Keratinocyte (primary cell): ENCODE results near the gene NEUROD2. TPM values are rescaled to one million over a fixed set of nuclear protein-coding genes. Genes with fewer than 3 reads are reported as not detected.
"Not testable (repeated sequence)": the region's sequence is repeated elsewhere in the genome, so short reads cannot be mapped to it uniquely, and the experiment has no call there.

Source experiments
- DNase-seq: peaks from one replicate; pipeline ENCODE4 v3.0.0-alpha.2; 2011; ENCODE audit warnings: low read depth, missing footprints, low spot score
- FAIRE-seq: peaks from 2 replicates; lab custom pipeline; 2011; peaks lifted over from hg19 to GRCh38; lab: Jason Lieb, UNC
- H2AFZ ChIP-seq: 2 replicates; pipeline ENCODE4 v1.6.0; 2012; ENCODE audit warnings: low read length, control low read depth, inconsistent platforms; ENCODE audit not compliant: control insufficient read depth
- H3K27ac ChIP-seq: 2 replicates; pipeline ENCODE4 v1.5.1; 2011; ENCODE audit warnings: low read length; ENCODE audit not compliant: control insufficient read depth, insufficient read depth
- H3K27me3 ChIP-seq: 3 replicates; pipeline ENCODE4 v1.6.0; 2011; ENCODE audit warnings: low read length; ENCODE audit not compliant: control insufficient read depth, insufficient read depth; ENCODE audit errors: extremely low read depth
- H3K36me3 ChIP-seq, 2 experiments: 2 replicates in 1 of 2; 3 replicates in 1 of 2; pipeline ENCODE4 v1.5.1; 2011; ENCODE audit warnings: low read length in 2 of 2, mild to moderate bottlenecking in 1 of 2; ENCODE audit not compliant: control insufficient read depth in 2 of 2, insufficient read depth in 2 of 2; ENCODE audit errors: extremely low read depth in 1 of 2
- H3K4me1 ChIP-seq: 3 replicates; pipeline ENCODE4 v1.5.1; 2011; ENCODE audit warnings: low read length; ENCODE audit not compliant: control insufficient read depth, insufficient read depth; ENCODE audit errors: extremely low read depth
- H3K4me2 ChIP-seq: 3 replicates; pipeline ENCODE4 v1.6.0; 2011; ENCODE audit warnings: low read depth, low read length; ENCODE audit not compliant: control insufficient read depth, insufficient read depth; ENCODE audit errors: extremely low read depth
- H3K4me3 ChIP-seq, 3 experiments: fragments of 200-600 bp in 1 of 3; sonication (generic) in 1 of 3; 2 replicates in 2 of 3; 3 replicates in 1 of 3; pipeline ENCODE4 v1.5.1; 2011 to 2016; ENCODE audit warnings: low read length in 3 of 3, mild to moderate bottlenecking in 3 of 3, control low read depth in 2 of 3, inconsistent platforms in 1 of 3, low read depth in 1 of 3, mixed read lengths in 1 of 3, mixed run types in 1 of 3, moderate library complexity in 1 of 3; ENCODE audit not compliant: control insufficient read depth in 2 of 3, insufficient read depth in 2 of 3; ENCODE audit errors: extremely low read depth in 1 of 3
- H3K79me2 ChIP-seq: 2 replicates; pipeline ENCODE4 v1.6.0; 2012; ENCODE audit warnings: low read length; ENCODE audit not compliant: control insufficient read depth, insufficient read depth
- H3K9ac ChIP-seq: 3 replicates; pipeline ENCODE4 v1.6.0; 2011; ENCODE audit warnings: low read length; ENCODE audit not compliant: control insufficient read depth, insufficient read depth; ENCODE audit errors: extremely low read depth
- H3K9me1 ChIP-seq: 3 replicates; pipeline ENCODE4 v1.6.0; 2011; ENCODE audit warnings: low read length; ENCODE audit not compliant: control insufficient read depth, insufficient read depth; ENCODE audit errors: extremely low read depth
- H3K9me3 ChIP-seq: 2 replicates; pipeline ENCODE4 v1.5.1; 2012; ENCODE audit warnings: low read depth, low read length; ENCODE audit not compliant: control insufficient read depth
- H4K20me1 ChIP-seq: 3 replicates; pipeline ENCODE4 v1.6.0; 2011; ENCODE audit warnings: low read length; ENCODE audit not compliant: control insufficient read depth, insufficient read depth; ENCODE audit errors: extremely low read depth
- EZH2 ChIP-seq: IDR thresholded peaks from one replicate; pipeline ENCODE4 v1.6.1; 2012; ENCODE audit warnings: inconsistent platforms, mild to moderate bottlenecking, low read length, moderate library complexity
- dilution Hi-C: fragments of 300-500 bp; cut with MboI; formaldehyde crosslinking; loops from one replicate; pipeline ENCODE4 v1.7.0; 2020; ENCODE audit warnings: low sequenced_read_pairs; ENCODE audit not compliant: extremely low pct_ligation_motif_present
- polyA plus RNA-seq, 5 experiments: library from polyadenylated mRNA; depleted of rRNA in 3 of 5; stranded (reverse) in 3 of 5; stranded (forward) in 1 of 5; unstranded in 1 of 5; fragments of >200 nt; gene quantifications; 1 replicate in 1 of 5; 2 replicates in 3 of 5; 3 replicates in 1 of 5; pipeline versions ENCODE4 v1.2.1 to v1.2.3, GENCODE V29; 2011 to 2012; ENCODE audit warnings: missing spikeins in 2 of 5, low read depth in 1 of 5, low replicate concordance in 1 of 5
- TF ChIP-seq, protein P1 (sequence below), 3 experiments: IDR thresholded peaks in 1 of 3; conservative IDR thresholded peaks in 1 of 3; optimal IDR thresholded peaks in 1 of 3; 2 replicates in 2 of 3; 3 replicates in 1 of 3; pipeline versions ENCODE3 to v1.5.1; 2011; ENCODE audit warnings: low read length in 3 of 3, mild to moderate bottlenecking in 3 of 3, moderate library complexity in 2 of 3, control low read depth in 1 of 3, inconsistent platforms in 1 of 3; ENCODE audit not compliant: insufficient read depth in 2 of 3; ENCODE audit errors: extremely low read depth in 1 of 3

The NEUROD2 gene
- polyA plus RNA-seq, 1 donor (not counting 4 experiments of a cell fraction or from before 2014, with no cell fraction given): not detected

DNA sequence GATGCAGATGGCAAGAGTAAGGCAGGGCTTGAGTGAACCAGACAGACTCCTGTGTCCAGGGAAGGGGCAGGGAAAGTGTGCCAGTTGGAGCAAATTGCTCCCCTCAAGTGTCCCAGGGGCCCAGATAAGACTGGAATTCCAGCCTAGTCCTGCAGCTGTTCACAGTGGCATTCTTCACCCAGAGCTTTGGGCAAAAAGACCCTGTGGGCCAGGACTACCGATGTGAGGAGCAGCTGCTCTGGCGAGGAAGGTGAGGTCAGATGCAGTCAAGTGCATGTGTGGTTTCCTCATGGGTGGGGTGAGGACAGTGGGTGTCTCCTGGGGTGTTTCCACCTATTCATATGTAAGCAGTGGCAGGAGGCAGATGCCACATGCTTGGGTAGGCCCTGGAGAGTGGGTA is 14.3 kb downstream of the NEUROD2 start:
- TF ChIP-seq, protein P1, sequence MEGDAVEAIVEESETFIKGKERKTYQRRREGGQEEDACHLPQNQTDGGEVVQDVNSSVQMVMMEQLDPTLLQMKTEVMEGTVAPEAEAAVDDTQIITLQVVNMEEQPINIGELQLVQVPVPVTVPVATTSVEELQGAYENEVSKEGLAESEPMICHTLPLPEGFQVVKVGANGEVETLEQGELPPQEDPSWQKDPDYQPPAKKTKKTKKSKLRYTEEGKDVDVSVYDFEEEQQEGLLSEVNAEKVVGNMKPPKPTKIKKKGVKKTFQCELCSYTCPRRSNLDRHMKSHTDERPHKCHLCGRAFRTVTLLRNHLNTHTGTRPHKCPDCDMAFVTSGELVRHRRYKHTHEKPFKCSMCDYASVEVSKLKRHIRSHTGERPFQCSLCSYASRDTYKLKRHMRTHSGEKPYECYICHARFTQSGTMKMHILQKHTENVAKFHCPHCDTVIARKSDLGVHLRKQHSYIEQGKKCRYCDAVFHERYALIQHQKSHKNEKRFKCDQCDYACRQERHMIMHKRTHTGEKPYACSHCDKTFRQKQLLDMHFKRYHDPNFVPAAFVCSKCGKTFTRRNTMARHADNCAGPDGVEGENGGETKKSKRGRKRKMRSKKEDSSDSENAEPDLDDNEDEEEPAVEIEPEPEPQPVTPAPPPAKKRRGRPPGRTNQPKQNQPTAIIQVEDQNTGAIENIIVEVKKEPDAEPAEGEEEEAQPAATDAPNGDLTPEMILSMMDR (optimal IDR thresholded peaks at IDR 0.05 in 1 of 3, IDR thresholded peaks at IDR 0.05 in 1 of 3, conservative IDR thresholded peaks at IDR 0.05 in 1 of 3; ENCODE audit: extremely low read depth in 1 of 3, insufficient read depth in 2 of 3, low read length in 3 of 3): no peak
- TF ChIP-seq EZH2: no peak
- H3K27ac ChIP-seq: no peak overlapping the region
- no peak for DNase-seq
- peaks cover 59% of the 10 kb centered on the region for H3K27me3 ChIP-seq
- dilution Hi-C loops: no loop called here
- no peak overlapping the region for H3K9ac ChIP-seq
- no peak overlapping the region for H2AFZ ChIP-seq
- H3K4me2 ChIP-seq: no peak overlapping the region
- H3K9me3 ChIP-seq: no peaks in the 10 kb centered on the region
- no peaks in the 10 kb centered on the region for H3K36me3 ChIP-seq
- H3K79me2 ChIP-seq: no peaks in the 10 kb centered on the region
- FAIRE-seq: no peak
- H3K4me1 ChIP-seq: no peaks in the 10 kb centered on the region
- H4K20me1 ChIP-seq: peaks cover 6% of the 10 kb centered on the region
- H3K4me3 ChIP-seq: no peak overlapping the region
- H3K9me1 ChIP-seq: no peaks in the 10 kb centered on the region

DNA sequence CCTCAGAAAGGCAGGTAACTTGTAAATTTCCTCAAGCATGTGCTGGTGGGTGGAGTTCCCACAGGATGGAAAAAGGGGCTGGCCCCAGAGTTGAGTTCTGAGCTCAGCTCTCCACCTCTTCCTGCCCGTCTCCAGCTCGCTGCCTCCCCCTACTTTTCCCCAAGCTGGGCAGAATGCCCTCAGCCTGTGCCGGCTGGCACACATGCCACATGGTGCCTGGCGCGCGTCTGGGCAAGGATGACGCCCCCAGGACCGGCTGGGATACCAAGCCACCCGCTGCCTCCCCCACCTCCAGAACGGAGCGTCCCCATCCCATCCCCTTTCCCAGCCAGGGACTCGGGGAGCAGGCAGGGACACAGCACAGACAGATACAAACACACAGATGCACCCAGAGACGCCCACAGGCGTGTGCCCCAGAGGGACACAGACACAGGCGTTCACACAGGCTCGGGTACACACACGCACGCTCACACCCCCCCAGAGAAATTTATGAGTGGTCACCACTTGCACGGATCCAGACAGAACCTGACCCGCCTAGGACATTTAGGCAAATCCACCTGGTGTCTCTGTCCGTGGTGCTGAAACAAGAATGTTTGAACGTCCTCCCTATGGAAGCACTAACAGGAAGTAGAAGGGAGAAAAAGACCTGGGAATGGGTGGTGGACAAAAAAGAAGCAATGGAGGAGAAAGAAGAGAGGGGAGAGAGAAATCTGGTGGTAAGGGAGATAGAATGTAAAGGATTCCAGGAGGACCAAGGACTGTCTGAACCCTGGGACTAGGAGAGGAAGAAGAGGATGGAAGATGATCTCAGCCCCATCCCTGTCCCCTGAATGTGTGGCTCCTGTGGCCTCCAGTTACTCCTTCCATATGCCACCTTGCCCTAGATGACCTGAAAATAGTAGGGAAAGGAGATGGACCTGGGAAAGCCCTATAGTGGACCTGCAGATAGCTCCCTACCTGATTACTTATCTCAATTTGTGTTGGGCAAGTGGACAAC is 15.5 kb downstream of the NEUROD2 start:
- dilution Hi-C loops: no loop called here

DNA sequence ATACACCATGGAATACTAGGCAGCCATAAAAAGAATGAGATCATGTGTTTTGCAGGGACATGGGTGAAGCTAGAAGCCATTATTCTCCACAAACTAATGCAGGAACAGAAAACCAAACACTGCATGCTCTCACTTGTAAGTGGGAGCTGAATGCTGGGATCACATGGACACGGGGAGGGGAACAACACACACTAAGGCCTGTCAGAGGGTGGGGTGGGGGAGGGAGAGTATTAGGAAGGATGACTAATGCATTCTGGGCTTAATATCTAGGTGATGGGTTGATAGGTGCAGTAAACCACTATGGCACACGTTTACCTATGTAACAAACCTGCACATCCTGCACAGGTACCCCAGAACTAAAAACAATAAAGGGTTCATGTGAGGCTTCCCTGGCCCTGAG is 17.5 kb downstream of the NEUROD2 start:
- H3K4me2 ChIP-seq, H3K27ac ChIP-seq, H4K20me1 ChIP-seq, H3K36me3 ChIP-seq, H3K9ac ChIP-seq, H3K4me1 ChIP-seq, H3K9me1 ChIP-seq, H3K79me2 ChIP-seq, FAIRE-seq, H2AFZ ChIP-seq, dilution Hi-C loops, H3K9me3 ChIP-seq, DNase-seq, H3K4me3 ChIP-seq: not testable (repeated sequence)
- H3K27me3 ChIP-seq: peaks cover 27% of the 10 kb centered on the region

More for the DNA sequence above, 15.5 kb downstream of the NEUROD2 start:
- no peak overlapping the region for H3K27ac ChIP-seq
- H2AFZ ChIP-seq: no peak overlapping the region
- H3K9ac ChIP-seq: no peak overlapping the region
- no peak overlapping the region for H3K4me3 ChIP-seq
- no peaks in the 10 kb centered on the region for H3K9me1 ChIP-seq
- H3K36me3 ChIP-seq: no peaks in the 10 kb centered on the region
- H3K4me1 ChIP-seq: no peaks in the 10 kb centered on the region
- DNase-seq (no peak), FAIRE-seq (peak; percentile 69)
- H3K27me3 ChIP-seq: peaks cover 47% of the 10 kb centered on the region
- TF ChIP-seq, protein P1 (optimal IDR thresholded peaks at IDR 0.05 in 1 of 3, IDR thresholded peaks at IDR 0.05 in 1 of 3, conservative IDR thresholded peaks at IDR 0.05 in 1 of 3; ENCODE audit: extremely low read depth in 1 of 3, insufficient read depth in 2 of 3, low read length in 3 of 3): no peak
- TF ChIP-seq EZH2: no peak
- H3K9me3 ChIP-seq: no peaks in the 10 kb centered on the region
- H4K20me1 ChIP-seq: peaks cover 2% of the 10 kb centered on the region
- no peak overlapping the region for H3K4me2 ChIP-seq
- H3K79me2 ChIP-seq: no peaks in the 10 kb centered on the region
